Measurements from ENCODE around the gene HAPSTR1. TPM values are rescaled to one million over a fixed set of nuclear protein-coding genes. Genes with fewer than 3 reads are reported as not detected.
"Not testable (repeated sequence)": the region's sequence is repeated elsewhere in the genome, so short reads cannot be mapped to it uniquely, and the experiment has no call there.

The HAPSTR1 gene
- polyA plus RNA-seq, 3 donors, result 7.2 to 58.9 (median 11.1) TPM

- peak overlapping the region in 1 of 2 donors; percentile 49 for H3K4me3 Mint-ChIP-seq
- Histone ChIP-seq H2AFZ (ENCODE audit: insufficient read depth, low read depth, low read length, poor library complexity, severe bottlenecking) (peak overlapping the region; percentile 32), H3K27me3 (ENCODE audit: control insufficient read depth in 2 of 2, insufficient read depth in 2 of 2, low read length in 2 of 2) (no peaks in the 10 kb centered on the region), H3K9me3 (replicated peaks in 1 of 2; ENCODE audit: control insufficient read depth in 1 of 2, insufficient read depth in 1 of 2, low read length in 2 of 2) (no peaks in the 10 kb centered on the region), H3K4me1 (ENCODE audit: control insufficient read depth in 1 of 2, insufficient read depth in 2 of 2, low read length in 2 of 2) (peaks cover 44 to 48% of the 10 kb centered on the region in 2 donors), H3K4me2 (replicated peaks; ENCODE audit: extremely low read depth, low read length, poor library complexity, severe bottlenecking) (peak overlapping the region; percentile 40), H3K9ac (ENCODE audit: insufficient read depth, low read length, poor library complexity, severe bottlenecking) (no peak overlapping the region), H3K27ac (ENCODE audit: low read depth in 1 of 2, low read length in 2 of 2) (peak overlapping the region; percentile 72 to 74), H3K79me2 (ENCODE audit: insufficient read depth, low read length) (peaks cover 4% of the 10 kb centered on the region), H3K4me3 (replicated peaks in 1 of 3; ENCODE audit: low read depth in 2 of 3, low read length in 3 of 3) (peak overlapping the region in 1 of 3 experiments; percentile 37), H3K36me3 (replicated peaks in 1 of 2; ENCODE audit: control insufficient read depth in 1 of 2, insufficient read depth in 2 of 2, low read length in 2 of 2) (no peaks in the 10 kb centered on the region), H4K20me1 (ENCODE audit: insufficient read depth, low read length) (no peaks in the 10 kb centered on the region)
- intact Hi-C loops (cut with micrococcal nuclease), result no loop called here
- H3K36me3 Mint-ChIP-seq, result peaks cover 5 to 6% of the 10 kb centered on the region in 2 donors
- peaks cover 39% of the 10 kb centered on the region for H3K4me1 Mint-ChIP-seq
- H3K27ac Mint-ChIP-seq, result peak overlapping the region; percentile 87 to 98 (median 96)
- no peak for TF ChIP-seq CTCF (IDR thresholded peaks at IDR 0.05)
- peaks cover 0 to 2% (median 0%) of the 10 kb centered on the region in 3 donors for H3K27me3 Mint-ChIP-seq (ENCODE audit: low read depth in 3 of 3)
- H3K9me3 Mint-ChIP-seq, result peaks cover 0 to 8% (median 4%) of the 10 kb centered on the region in 7 donors
- 47% methylated on average over 5 of the region's 11 CpGs for WGBS (ENCODE audit: insufficient coverage)
- DNase-seq, result peak; percentile 53 to 82 (median 73)
Measured at GRCh38 chr16:9077091-9077809, 14.2 kb upstream of the HAPSTR1 start.

GRCh38 chr16:9078467-9079429 lies 12.7 kb upstream of the HAPSTR1 start:
- peak; percentile 92 to 97 (median 96) for DNase-seq
- Histone ChIP-seq H3K4me3 (replicated peaks in 1 of 3; ENCODE audit: low read depth in 2 of 3, low read length in 3 of 3) (peak overlapping the region in 1 of 3 experiments; percentile 37), H3K4me1 (ENCODE audit: control insufficient read depth in 1 of 2, insufficient read depth in 2 of 2, low read length in 2 of 2) (peaks cover 44 to 48% of the 10 kb centered on the region in 2 donors), H3K4me2 (replicated peaks; ENCODE audit: extremely low read depth, low read length, poor library complexity, severe bottlenecking) (peak overlapping the region; percentile 51), H3K27ac (ENCODE audit: low read depth in 1 of 2, low read length in 2 of 2) (peak overlapping the region; percentile 72 to 74)
- H3K27me3 Mint-ChIP-seq (ENCODE audit: low read depth in 3 of 3); H4K20me1 ChIP-seq (ENCODE audit: insufficient read depth, low read length); H3K79me2 ChIP-seq (ENCODE audit: insufficient read depth, low read length); H3K36me3 Mint-ChIP-seq; H3K9ac ChIP-seq (ENCODE audit: insufficient read depth, low read length, poor library complexity, severe bottlenecking); H3K27me3 ChIP-seq (ENCODE audit: control insufficient read depth in 2 of 2, insufficient read depth in 2 of 2, low read length in 2 of 2); H2AFZ ChIP-seq (ENCODE audit: insufficient read depth, low read depth, low read length, poor library complexity, severe bottlenecking); H3K36me3 ChIP-seq (replicated peaks in 1 of 2; ENCODE audit: control insufficient read depth in 1 of 2, insufficient read depth in 2 of 2, low read length in 2 of 2); H3K9me3 ChIP-seq (replicated peaks in 1 of 2; ENCODE audit: control insufficient read depth in 1 of 2, insufficient read depth in 1 of 2, low read length in 2 of 2); H3K4me3 Mint-ChIP-seq; intact Hi-C loops (cut with micrococcal nuclease); H3K9me3 Mint-ChIP-seq: not testable (repeated sequence)
- Mint-ChIP-seq H3K27ac (peak overlapping the region; percentile 87 to 98 (median 96)), H3K4me1 (peaks cover 36% of the 10 kb centered on the region)
- 0% methylated on average over 1 of the region's 8 CpGs for WGBS (ENCODE audit: insufficient coverage)

All from CD14-positive monocyte (primary cell).